IMR-90 (cell line): Measurements from ENCODE around the gene PTX4. TPM values are rescaled to one million over a fixed set of nuclear protein-coding genes. Genes with fewer than 3 reads are reported as not detected.
A peak's percentile ranks its signal among the peaks of the same experiment; 100 is the strongest.

Experiments
- ATAC-seq: fragments of 200-7000 bp; cut with Tn5 transposase; 2 replicates; pipeline ENCODE4 v1.9.1; 2020; ENCODE audit warnings: low read depth, mild to moderate bottlenecking, moderate library complexity
- BruUV-seq: library from RNA; stranded (reverse); fragments of 400-500 nt; replicated peaks from 2 replicates; lab custom pipeline; 2021; lab: Mats Ljungman, UMichigan
- CTCF ChIA-PET: fragments of 300-600 bp; formaldehyde crosslinking; extraction: SDS; loops from one replicate; lab custom pipeline; 2021; ENCODE audit warnings: antibody characterized with exemption; lab: Yijun Ruan, JAX
- POLR2A ChIA-PET: fragments of 300-600 bp; sonication (Branson Sonifier 250); formaldehyde crosslinking; loops from one replicate; lab custom pipeline; 2022; ENCODE audit warnings: antibody characterized with exemption; ENCODE audit not compliant: unreplicated experiment; lab: Charles Lee
- DNase-seq: peaks from one replicate; pipeline ENCODE4 v3.0.0; 2013
- H2AFZ ChIP-seq: replicated peaks from 2 replicates; pipeline ENCODE3; 2013; ENCODE audit warnings: low read length, mild to moderate bottlenecking; ENCODE audit not compliant: poor library complexity
- H2AK5ac ChIP-seq: 2 replicates; pipeline ENCODE4 v1.6.1; 2013; ENCODE audit warnings: low read depth, low read length, inconsistent platforms
- H2AK9ac ChIP-seq: replicated peaks from 2 replicates; pipeline ENCODE3; 2013; ENCODE audit warnings: mild to moderate bottlenecking, low read depth, low read length, moderate library complexity; ENCODE audit not compliant: poor library complexity
- H2BK120ac ChIP-seq: 2 replicates; pipeline ENCODE4 v1.6.1; 2013; ENCODE audit warnings: low read depth, low read length, inconsistent platforms
- H2BK15ac ChIP-seq: 3 replicates; pipeline ENCODE4 v1.6.1; 2013; ENCODE audit warnings: low read depth, low read length, inconsistent platforms
- H2BK20ac ChIP-seq: 2 replicates; pipeline ENCODE4 v1.6.1; 2013; ENCODE audit warnings: low read depth, mild to moderate bottlenecking, inconsistent platforms, low read length, moderate library complexity
- H2BK5ac ChIP-seq: 2 replicates; pipeline ENCODE4 v1.6.1; 2013; ENCODE audit warnings: mild to moderate bottlenecking, low read depth, low read length, inconsistent platforms; ENCODE audit not compliant: poor library complexity, severe bottlenecking
- H3K14ac ChIP-seq: replicated peaks from 2 replicates; pipeline ENCODE4 v1.6.1; 2013; ENCODE audit warnings: low read depth, low read length, inconsistent platforms
- H3K18ac ChIP-seq: 2 replicates; pipeline ENCODE4 v1.6.1; 2013; ENCODE audit warnings: low read depth, low read length, control low read depth
- H3K23ac ChIP-seq: 2 replicates; pipeline ENCODE4 v1.6.1; 2013; ENCODE audit warnings: low read depth, low read length, inconsistent platforms
- H3K27ac ChIP-seq: 2 replicates; pipeline ENCODE4 v1.5.1; 2013; ENCODE audit warnings: mild to moderate bottlenecking, control low read depth, low read length; ENCODE audit not compliant: insufficient read depth
- H3K27me3 ChIP-seq: 2 replicates; pipeline ENCODE4 v1.6.1; 2013; ENCODE audit warnings: low read length; ENCODE audit not compliant: control insufficient read depth, insufficient read depth
- H3K36me3 ChIP-seq: 2 replicates; pipeline ENCODE4 v1.6.1; 2013; ENCODE audit warnings: low read length, mixed read lengths; ENCODE audit not compliant: control insufficient read depth, insufficient read depth
- H3K4ac ChIP-seq: 2 replicates; pipeline ENCODE4 v1.6.1; 2013; ENCODE audit warnings: low read depth, low read length, inconsistent platforms
- H3K4me1 ChIP-seq: 2 replicates; pipeline ENCODE4 v1.6.1; 2013; ENCODE audit warnings: low read length, mixed read lengths; ENCODE audit not compliant: control insufficient read depth, insufficient read depth
- H3K4me2 ChIP-seq: 2 replicates; pipeline ENCODE4 v1.6.1; 2013; ENCODE audit warnings: low read depth, mild to moderate bottlenecking, control low read depth, low read length, moderate library complexity
- H3K4me3 ChIP-seq: 2 replicates; pipeline ENCODE4 v1.5.1; 2013; ENCODE audit warnings: low read depth, mild to moderate bottlenecking, control low read depth, low read length, moderate library complexity; ENCODE audit not compliant: insufficient read depth
- H3K56ac ChIP-seq: 2 replicates; pipeline ENCODE4 v1.6.1; 2013; ENCODE audit warnings: low read length, inconsistent platforms; ENCODE audit not compliant: insufficient read depth; ENCODE audit errors: extremely low read depth
- H3K79me1 ChIP-seq, 2 experiments: 2 replicates each; pipeline ENCODE4 v1.6.1; 2013; ENCODE audit warnings: low read length in 2 of 2, inconsistent platforms in 1 of 2, low read depth in 1 of 2
- H3K9ac ChIP-seq: 2 replicates; pipeline ENCODE4 v1.6.1; 2013; ENCODE audit warnings: low read depth, low read length, control low read depth
- H3K9me1 ChIP-seq: 2 replicates; pipeline ENCODE4 v1.6.1; 2013; ENCODE audit warnings: low read length, inconsistent platforms; ENCODE audit not compliant: insufficient read depth
- H3K9me3 ChIP-seq: 2 replicates; pipeline ENCODE4 v1.6.1; 2013; ENCODE audit warnings: low read length; ENCODE audit not compliant: control insufficient read depth, insufficient read depth
- H4K20me1 ChIP-seq: 2 replicates; pipeline ENCODE4 v1.6.1; 2013; ENCODE audit warnings: low read length, inconsistent platforms; ENCODE audit not compliant: insufficient read depth
- H4K5ac ChIP-seq: 2 replicates; pipeline ENCODE4 v1.6.1; 2013; ENCODE audit warnings: mild to moderate bottlenecking, low read depth, low read length, control low read depth
- H4K8ac ChIP-seq, 2 experiments: 2 replicates each; pipeline ENCODE4 v1.6.1; 2013; ENCODE audit warnings: low read depth in 2 of 2, low read length in 2 of 2, control low read depth in 1 of 2, inconsistent platforms in 1 of 2
- H4K91ac ChIP-seq: 2 replicates; pipeline ENCODE4 v1.6.1; 2013; ENCODE audit warnings: low read depth, low read length, inconsistent platforms; ENCODE audit not compliant: insufficient read depth
- SMC3 ChIP-seq: fragments of 150-350 bp; IDR thresholded peaks from 2 replicates; pipeline ENCODE4 v1.6.1; 2016; ENCODE audit warnings: low read depth, mild to moderate bottlenecking, antibody characterized with exemption, low read length, moderate library complexity
- WGBS, 2 experiments: methylation state at CpG; one replicate each; pipeline versions ENCODE4 v1.1.5 to v1.1.7; 2013; ENCODE audit warnings: missing lambda C conversion rate in 2 of 2; ENCODE audit not compliant: insufficient read length in 1 of 2; ENCODE audit errors: extremely low coverage in 2 of 2; 5-methylcytosine and 5-hydroxymethylcytosine counted together
- dilution Hi-C: fragments of 300-500 bp; cut with HindIII; formaldehyde crosslinking; loops from one replicate; pipeline ENCODE4 v1.14.3; 2018; ENCODE audit warnings: low sequenced_read_pairs; ENCODE audit not compliant: unreplicated experiment
- in situ Hi-C: fragments of 300-500 bp; cut with MboI; formaldehyde crosslinking; loops from 3 replicates; pipeline ENCODE4 v1.14.3; 2019; ENCODE audit warnings: low sequenced_read_pairs, inconsistent platforms, mixed read lengths
- intact Hi-C: fragments of 100-400 bp; cut with micrococcal nuclease; formaldehyde crosslinking; loops from 2 replicates; pipeline ENCODE4 v1.10.0; 2022
- polyA plus RNA-seq, 3 experiments: library from polyadenylated mRNA; depleted of rRNA; stranded (reverse); fragments of >200 nt; gene quantifications; 2 replicates each; pipeline ENCODE4 v1.2.3, GENCODE V29; 2012; ENCODE audit warnings: low replicate concordance in 1 of 3
- total RNA-seq: library from RNA; depleted of rRNA; stranded (reverse); fragments of >200 nt; gene quantifications from 2 replicates; pipeline ENCODE4 v1.2.3, GENCODE V29; 2012

The PTX4 gene
- total and polyA plus RNA-seq, 2 of the 4 experiments (the other 2 are of a cell fraction): 0.07 TPM; not detected in 1

DNA sequence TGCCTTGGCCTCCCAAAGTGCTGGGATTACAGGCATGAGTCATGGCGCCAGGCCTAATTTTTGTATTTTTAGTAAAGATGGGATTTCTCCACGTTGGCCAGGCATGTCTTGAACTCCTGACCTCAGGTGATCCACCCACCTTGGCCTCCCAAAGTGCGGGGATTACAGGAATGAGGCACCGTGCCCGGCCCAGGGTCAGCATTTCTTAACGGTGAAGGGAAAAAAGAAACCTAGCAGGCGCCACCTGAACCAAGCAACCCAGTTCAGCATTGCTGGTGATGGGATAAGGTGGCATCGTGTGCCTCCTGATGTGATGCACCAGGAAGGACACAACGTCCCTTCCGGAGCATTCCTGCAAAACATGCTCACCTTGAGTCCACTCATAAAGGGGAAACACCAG lies 11.7 kb downstream of the PTX4 start:
- intact Hi-C loops (loop anchor here (10.0 kb wide), 1 partner anchor 52 kb away; the partner anchor contains the start of gene UQCC4), dilution Hi-C loops (no loop called here), in situ Hi-C loops (no loop called here)
- WGBS, 2 experiments: 100% methylated on average over 2 of the region's 10 CpGs; no CpG with 5 or more reads in 1 of the 2 experiments
- POLR2A ChIA-PET: no interaction called here
- no peak for DNase-seq
- Histone ChIP-seq H2AFZ (no peak overlapping the region), H3K4me1 (0 out of 2 replicates have a peak, but pooled peaks cover 4% of the 10 kb centered on the region), H3K9ac (no peak overlapping the region), H3K56ac (no peak overlapping the region), H3K14ac (no peak overlapping the region), H3K9me3 (peaks cover 3% of the 10 kb centered on the region; the same call in 1 of the 2 replicates), H2BK120ac (no peak overlapping the region), H3K36me3 (no peaks in the 10 kb centered on the region), H3K4me3 (no peak overlapping the region), H3K4me2 (no peak overlapping the region), H3K79me1 (peaks cover 15 to 25% of the 10 kb centered on the region in 2 experiments), H4K91ac (no peak overlapping the region), H2BK15ac (no peak overlapping the region), H3K23ac (no peak overlapping the region), H2AK5ac (no peak overlapping the region), H3K9me1 (no peaks in the 10 kb centered on the region), H3K18ac (no peak overlapping the region), H3K27ac (no peak overlapping the region), H4K5ac (no peak overlapping the region), H4K8ac (no peak overlapping the region), H4K20me1 (0 out of 2 replicates have a peak, but pooled peaks cover under 1% of the 10 kb centered on the region), H2BK20ac (no peak overlapping the region), H2BK5ac (no peak overlapping the region), H2AK9ac (peak overlapping the region; percentile 6), H3K4ac (no peak overlapping the region), H3K27me3 (no peaks in the 10 kb centered on the region)
- CTCF ChIA-PET: no interaction called here
- no peak for TF ChIP-seq SMC3
- BruUV-seq: no TSS peak
- no peak for ATAC-seq
